ENCODE measurements around the gene LSP1.

LSP1 gene

DNA sequence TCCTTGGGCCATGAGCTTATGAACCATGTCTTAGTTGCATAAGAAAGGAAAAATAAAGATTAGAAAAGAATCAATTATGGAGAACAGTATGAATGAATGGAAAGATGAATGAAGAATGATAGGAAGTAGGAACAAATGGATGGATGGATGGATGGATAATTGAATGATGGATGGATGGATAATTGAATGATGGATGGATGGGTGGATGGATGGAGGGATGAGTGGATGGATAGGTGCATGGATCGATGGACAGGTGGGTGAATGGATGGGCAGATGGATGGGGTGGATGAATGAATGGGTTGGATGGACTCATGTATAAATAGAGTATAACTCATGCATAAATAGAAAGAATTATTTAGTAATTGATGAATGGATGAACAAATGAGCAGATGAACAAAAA is 7.2 kb downstream of the LSP1 start:
- TF ChIP-seq TOX (CRISPR knock-in tag; IDR thresholded peaks at IDR 0.05; ENCODE audit: borderline replicate concordance) (no peak), ZNF565 (CRISPR knock-in tag; conservative IDR thresholded peaks at IDR 0.05; ENCODE audit: low read depth) (no peak), CSRNP3 (CRISPR knock-in tag; IDR thresholded peaks at IDR 0.05) (no peak), ISL1 (CRISPR knock-in tag; IDR thresholded peaks at IDR 0.05) (no peak), TSHZ2 (CRISPR knock-in tag; IDR thresholded peaks at IDR 0.05) (no peak), ZNF70 (CRISPR knock-in tag; IDR thresholded peaks at IDR 0.05) (no peak), ZC3H10 (CRISPR knock-in tag; IDR thresholded peaks at IDR 0.05) (no peak), GLIS3 (CRISPR knock-in tag; IDR thresholded peaks at IDR 0.05) (no peak), RARB (CRISPR knock-in tag; IDR thresholded peaks at IDR 0.05) (no peak), ZFP3 (CRISPR knock-in tag; IDR thresholded peaks at IDR 0.05) (no peak), ESRRG (CRISPR knock-in tag; IDR thresholded peaks at IDR 0.05) (no peak), PPARA (CRISPR knock-in tag; IDR thresholded peaks at IDR 0.05; ENCODE audit: borderline replicate concordance) (no peak), TCF4 (CRISPR knock-in tag; IDR thresholded peaks at IDR 0.05; ENCODE audit: borderline replicate concordance) (no peak), CSDC2 (CRISPR knock-in tag; IDR thresholded peaks at IDR 0.05) (no peak)
- TF ChIP-seq, protein P1, sequence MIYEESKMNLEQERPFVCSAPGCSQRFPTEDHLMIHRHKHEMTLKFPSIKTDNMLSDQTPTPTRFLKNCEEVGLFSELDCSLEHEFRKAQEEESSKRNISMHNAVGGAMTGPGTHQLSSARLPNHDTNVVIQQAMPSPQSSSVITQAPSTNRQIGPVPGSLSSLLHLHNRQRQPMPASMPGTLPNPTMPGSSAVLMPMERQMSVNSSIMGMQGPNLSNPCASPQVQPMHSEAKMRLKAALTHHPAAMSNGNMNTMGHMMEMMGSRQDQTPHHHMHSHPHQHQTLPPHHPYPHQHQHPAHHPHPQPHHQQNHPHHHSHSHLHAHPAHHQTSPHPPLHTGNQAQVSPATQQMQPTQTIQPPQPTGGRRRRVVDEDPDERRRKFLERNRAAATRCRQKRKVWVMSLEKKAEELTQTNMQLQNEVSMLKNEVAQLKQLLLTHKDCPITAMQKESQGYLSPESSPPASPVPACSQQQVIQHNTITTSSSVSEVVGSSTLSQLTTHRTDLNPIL (CRISPR knock-in tag; IDR thresholded peaks at IDR 0.05; ENCODE audit: low read depth), result no peak
- TF ChIP-seq, protein P2, sequence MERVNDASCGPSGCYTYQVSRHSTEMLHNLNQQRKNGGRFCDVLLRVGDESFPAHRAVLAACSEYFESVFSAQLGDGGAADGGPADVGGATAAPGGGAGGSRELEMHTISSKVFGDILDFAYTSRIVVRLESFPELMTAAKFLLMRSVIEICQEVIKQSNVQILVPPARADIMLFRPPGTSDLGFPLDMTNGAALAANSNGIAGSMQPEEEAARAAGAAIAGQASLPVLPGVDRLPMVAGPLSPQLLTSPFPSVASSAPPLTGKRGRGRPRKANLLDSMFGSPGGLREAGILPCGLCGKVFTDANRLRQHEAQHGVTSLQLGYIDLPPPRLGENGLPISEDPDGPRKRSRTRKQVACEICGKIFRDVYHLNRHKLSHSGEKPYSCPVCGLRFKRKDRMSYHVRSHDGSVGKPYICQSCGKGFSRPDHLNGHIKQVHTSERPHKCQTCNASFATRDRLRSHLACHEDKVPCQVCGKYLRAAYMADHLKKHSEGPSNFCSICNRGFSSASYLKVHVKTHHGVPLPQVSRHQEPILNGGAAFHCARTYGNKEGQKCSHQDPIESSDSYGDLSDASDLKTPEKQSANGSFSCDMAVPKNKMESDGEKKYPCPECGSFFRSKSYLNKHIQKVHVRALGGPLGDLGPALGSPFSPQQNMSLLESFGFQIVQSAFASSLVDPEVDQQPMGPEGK (CRISPR knock-in tag; IDR thresholded peaks at IDR 0.05; ENCODE audit: borderline replicate concordance), result no peak
- TF ChIP-seq, protein P3, sequence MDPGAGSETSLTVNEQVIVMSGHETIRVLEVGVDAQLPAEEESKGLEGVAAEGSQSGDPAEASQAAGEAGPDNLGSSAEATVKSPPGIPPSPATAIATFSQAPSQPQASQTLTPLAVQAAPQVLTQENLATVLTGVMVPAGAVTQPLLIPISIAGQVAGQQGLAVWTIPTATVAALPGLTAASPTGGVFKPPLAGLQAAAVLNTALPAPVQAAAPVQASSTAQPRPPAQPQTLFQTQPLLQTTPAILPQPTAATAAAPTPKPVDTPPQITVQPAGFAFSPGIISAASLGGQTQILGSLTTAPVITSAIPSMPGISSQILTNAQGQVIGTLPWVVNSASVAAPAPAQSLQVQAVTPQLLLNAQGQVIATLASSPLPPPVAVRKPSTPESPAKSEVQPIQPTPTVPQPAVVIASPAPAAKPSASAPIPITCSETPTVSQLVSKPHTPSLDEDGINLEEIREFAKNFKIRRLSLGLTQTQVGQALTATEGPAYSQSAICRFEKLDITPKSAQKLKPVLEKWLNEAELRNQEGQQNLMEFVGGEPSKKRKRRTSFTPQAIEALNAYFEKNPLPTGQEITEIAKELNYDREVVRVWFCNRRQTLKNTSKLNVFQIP (CRISPR knock-in tag; IDR thresholded peaks at IDR 0.05; ENCODE audit: borderline replicate concordance, low read depth), result no peak
- ATAC-seq, result no peak

- TF ChIP-seq, protein P2 (CRISPR knock-in tag; IDR thresholded peaks at IDR 0.05; ENCODE audit: borderline replicate concordance), result no peak
- TF ChIP-seq ZFP30 (CRISPR knock-in tag; IDR thresholded peaks at IDR 0.05), result no peak
- no peak for ATAC-seq
These were observed 8.8 kb downstream of the LSP1 start for GRCh38 chr11:1861435-1862411.

Measured in SK-N-SH treated with all-trans-retinoic acid at 6 μM for 48 hours (cell line).